Left renal cortex interstitium (tissue), 4 donors: ENCODE results near the gene ISOC1. TPM values are rescaled to one million over a fixed set of nuclear protein-coding genes. Genes with fewer than 3 reads are reported as not detected.

Experiments used
- DNase-seq, 4 donors: peaks; one replicate each; pipeline ENCODE4 v3.0.0-alpha.2; 2013; ENCODE audit warnings: low read depth in 4 of 4, low spot score in 2 of 4, missing footprints in 1 of 4
- polyA plus RNA-seq, 4 donors: library from polyadenylated mRNA; unstranded; fragments of 120-200 nt; gene quantifications; one replicate each; pipeline ENCODE4 v1.2.1, GENCODE V29; 2013; ENCODE audit not compliant: insufficient read length in 4 of 4

ISOC1 gene
- polyA plus RNA-seq, 4 donors = 39.6 to 45.4 (median 42.8) TPM

- no peak for DNase-seq
These were observed 30.1 kb downstream of the ISOC1 start for GRCh38 chr5:129124608-129125007.

DNA sequence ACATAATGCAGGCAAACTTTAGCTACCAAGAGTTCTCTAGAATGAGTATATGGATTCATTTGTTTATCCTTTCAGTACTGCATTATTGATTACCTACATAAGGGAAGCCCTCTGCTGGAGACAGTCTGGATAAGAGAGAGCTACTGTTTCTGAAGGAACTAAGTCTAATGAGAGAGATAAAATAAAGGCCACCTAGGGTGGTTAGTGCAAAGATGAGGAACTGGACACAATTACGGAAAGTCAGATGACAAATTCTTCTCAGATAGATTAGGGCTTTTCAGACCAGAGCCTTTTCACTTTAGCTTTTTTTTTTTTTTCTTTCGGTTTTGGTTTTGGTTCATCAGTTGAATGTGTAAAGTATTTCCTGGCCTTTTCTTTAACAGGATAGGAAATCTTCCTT is 31.3 kb downstream of the ISOC1 start:
- no peak for DNase-seq

- no peak for DNase-seq
These were observed 39.0 kb downstream of the ISOC1 start for GRCh38 chr5:129133553-129133952.

GRCh38 chr5:129135633-129136032 is 41.1 kb downstream of the ISOC1 start:
- DNase-seq = no peak

DNA sequence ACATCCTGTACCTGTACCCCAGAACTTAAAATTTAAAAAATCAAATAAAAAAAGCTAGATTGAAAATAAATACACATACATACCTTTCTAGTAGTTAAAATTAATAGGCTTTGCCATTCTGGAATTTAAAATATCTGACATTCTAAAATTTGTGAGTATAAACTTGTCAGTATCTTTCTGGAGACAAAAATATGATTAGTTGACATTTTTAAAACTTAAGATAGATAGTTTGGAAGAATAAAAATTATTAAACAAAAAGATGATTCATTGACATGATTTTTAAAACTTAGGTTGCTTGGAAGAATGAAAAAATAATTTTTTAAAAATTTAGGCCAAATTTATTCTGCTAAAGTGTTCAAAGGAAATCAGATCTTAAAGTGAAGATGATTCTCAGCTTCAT is 43.1 kb downstream of the ISOC1 start:
- DNase-seq = no peak

GRCh38 chr5:129141078-129141477 is 46.5 kb downstream of the ISOC1 start:
- DNase-seq = no peak

GRCh38 chr5:129141696-129142095 is 47.1 kb downstream of the ISOC1 start:
- DNase-seq = no peak

- no peak for DNase-seq
These were observed 61.3 kb downstream of the ISOC1 start for GRCh38 chr5:129155876-129156275.

GRCh38 chr5:129161830-129162229 is 67.3 kb downstream of the ISOC1 start:
- no peak for DNase-seq

Other genes with a start within 250 kb of the ISOC1 start
- 1 to 10 TPM; 1.0 to 1.8 (median 1.3) TPM for gene SLC27A6, start 129.3 kb upstream of the ISOC1 start, polyA plus RNA-seq